Epithelial cell of prostate (primary cell): ENCODE data around the gene CD300LF.

ENCODE experiments used
- DNase-seq: peaks from one replicate; pipeline ENCODE4 v3.0.0-alpha.2; 2011; ENCODE audit warnings: low read depth, low spot score
- H3K27ac ChIP-seq: fragments of 450-650 bp; 2 replicates; pipeline ENCODE4 v1.5.1; 2017; ENCODE audit warnings: mild to moderate bottlenecking

CD300LF gene

GRCh38 chr17:74652020-74652419 lies 60.7 kb downstream of the CD300LF start:
- H3K27ac ChIP-seq = no peak overlapping the region
- DNase-seq = no peak

- DNase-seq = no peak
Observed at GRCh38 chr17:74649909-74650308, 62.8 kb downstream of the CD300LF start.

GRCh38 chr17:74647871-74648672 lies 64.7 kb downstream of the CD300LF start:
- DNase-seq = no peak
- H3K27ac ChIP-seq = no peak overlapping the region

More at GRCh38 chr17:74649909-74650308, 62.8 kb downstream of the CD300LF start:
- H3K27ac ChIP-seq = no peak overlapping the region

GRCh38 chr17:74646231-74646630 lies 66.5 kb downstream of the CD300LF start:
- no peak overlapping the region for H3K27ac ChIP-seq
- no peak for DNase-seq

- H3K27ac ChIP-seq = no peak overlapping the region
- no peak for DNase-seq
Observed at GRCh38 chr17:74645010-74645409, 67.7 kb downstream of the CD300LF start.

GRCh38 chr17:74644419-74644818 lies 68.3 kb downstream of the CD300LF start:
- no peak for DNase-seq
- H3K27ac ChIP-seq = no peak overlapping the region
